HG03159 (cell line): ENCODE results near the gene CRYGS.
"Not testable (repeated sequence)": the region's sequence is repeated elsewhere in the genome, so short reads cannot be mapped to it uniquely, and the experiment has no call there.

ENCODE experiments used
- ATAC-seq: cut with Tn5 transposase; IDR thresholded peaks from one replicate; pipeline ENCODE4 v1.9.1; 2021; ENCODE audit warnings: mild to moderate bottlenecking, moderate library complexity; ENCODE audit not compliant: unreplicated experiment

The CRYGS gene

GRCh38 chr3:186544281-186544680, at the start of gene CRYGS:
Gene CRYGS, minus strand, starts transcription at chr3:186544380. Its CDS starts 54 bp downstream, at chr3:186544326.
- no peak for ATAC-seq

DNA sequence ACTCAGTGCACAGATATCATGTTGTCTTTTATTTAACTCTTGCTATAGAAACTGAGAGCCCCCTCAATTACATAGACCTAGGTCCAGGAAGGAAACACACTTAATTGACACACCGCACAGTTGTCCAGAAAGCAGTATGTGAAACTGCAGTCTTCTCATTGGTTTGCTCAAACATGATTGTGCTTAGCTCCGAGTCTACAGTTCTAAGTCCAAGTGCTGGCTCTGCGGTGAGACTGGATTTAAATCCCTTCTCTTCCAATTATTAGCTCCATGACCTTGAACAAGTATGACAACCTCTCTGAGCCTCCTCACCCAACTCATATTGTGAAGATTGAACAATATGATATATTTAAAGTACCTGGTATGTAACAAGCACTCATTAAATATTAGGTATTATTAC, 49.7 kb upstream of the CRYGS start:
- ATAC-seq = no peak

GRCh38 chr3:186592682-186593081, 48.5 kb upstream of the CRYGS start:
- no peak for ATAC-seq

DNA sequence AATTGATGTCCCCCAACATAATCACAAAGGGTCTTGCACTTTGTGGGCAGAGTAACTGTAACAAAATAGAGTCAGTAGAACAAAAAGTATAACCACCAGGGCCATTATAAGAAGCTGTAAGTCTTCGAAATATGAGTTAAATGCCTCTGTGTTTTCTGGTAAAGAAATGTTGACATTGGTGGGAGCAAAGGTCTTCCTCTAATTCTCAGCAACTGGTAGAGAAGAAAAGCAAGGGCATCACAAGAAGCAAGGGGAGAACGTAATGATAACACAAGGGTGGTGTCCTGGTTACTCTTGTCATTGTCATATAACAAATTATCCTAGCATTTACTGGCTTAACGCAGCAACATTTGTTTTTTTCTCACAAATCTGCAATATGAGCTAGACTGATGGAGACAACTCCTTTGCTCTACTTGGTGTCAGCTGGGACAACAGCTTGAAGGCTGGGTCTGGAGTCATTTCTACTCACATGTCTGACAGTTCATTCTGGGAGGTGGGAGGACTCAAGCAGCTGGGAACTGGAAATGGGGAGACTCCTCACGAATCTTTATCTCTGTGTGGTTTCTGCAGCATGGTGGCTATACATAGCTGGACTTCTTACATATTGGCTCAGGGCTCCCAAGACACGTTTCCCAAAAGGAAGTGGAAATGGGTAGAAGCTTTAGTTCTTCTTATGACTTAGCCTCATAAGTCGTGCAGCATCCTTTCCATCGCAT, 46.6 kb upstream of the CRYGS start:
- no peak for ATAC-seq

GRCh38 chr3:186589856-186590579, 45.8 kb upstream of the CRYGS start:
- no peak for ATAC-seq

- no peak for ATAC-seq
Observed at GRCh38 chr3:186589121-186589520, 44.9 kb upstream of the CRYGS start.

GRCh38 chr3:186588632-186589031, 44.5 kb upstream of the CRYGS start:
- no peak for ATAC-seq

- no peak for ATAC-seq
Observed at GRCh38 chr3:186587183-186587582, 43.0 kb upstream of the CRYGS start.

DNA sequence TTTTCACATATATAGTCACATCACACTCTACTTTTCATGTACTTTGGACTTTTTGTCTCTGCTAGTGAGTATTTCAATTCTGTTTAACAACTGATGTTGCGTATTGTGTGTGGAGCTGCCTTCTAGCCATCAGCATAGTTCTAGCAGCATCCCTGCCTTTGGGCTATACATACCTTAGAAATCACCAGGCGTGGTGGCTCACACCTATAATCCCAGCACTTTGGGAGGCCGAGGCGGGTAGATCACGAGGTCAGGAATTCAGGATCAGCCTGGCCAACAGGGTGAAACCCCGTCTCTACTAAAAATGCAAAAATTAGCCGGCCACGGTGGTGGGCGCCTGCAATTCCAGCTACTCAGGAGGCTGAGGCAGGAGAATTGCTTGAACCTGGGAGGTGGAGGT, 42.1 kb upstream of the CRYGS start:
- not testable (repeated sequence) for ATAC-seq

DNA sequence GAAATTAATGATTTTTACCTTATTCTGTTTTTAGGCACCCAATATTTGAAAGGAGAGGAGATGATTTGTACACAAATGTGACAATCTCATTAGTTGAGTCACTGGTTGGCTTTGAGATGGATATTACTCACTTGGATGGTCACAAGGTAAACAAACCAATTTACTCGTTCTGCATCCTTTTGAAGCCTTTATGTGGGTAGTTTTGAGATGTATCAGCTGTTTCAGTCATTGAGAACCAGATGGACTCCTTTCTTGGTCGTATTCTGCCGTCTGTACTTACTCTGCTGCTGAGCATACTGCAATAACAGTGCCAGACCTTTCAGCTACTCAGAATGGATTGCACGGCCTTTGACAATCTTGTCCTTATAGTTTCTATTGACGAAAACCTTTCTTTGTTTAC, 39.7 kb upstream of the CRYGS start:
- no peak for ATAC-seq

DNA sequence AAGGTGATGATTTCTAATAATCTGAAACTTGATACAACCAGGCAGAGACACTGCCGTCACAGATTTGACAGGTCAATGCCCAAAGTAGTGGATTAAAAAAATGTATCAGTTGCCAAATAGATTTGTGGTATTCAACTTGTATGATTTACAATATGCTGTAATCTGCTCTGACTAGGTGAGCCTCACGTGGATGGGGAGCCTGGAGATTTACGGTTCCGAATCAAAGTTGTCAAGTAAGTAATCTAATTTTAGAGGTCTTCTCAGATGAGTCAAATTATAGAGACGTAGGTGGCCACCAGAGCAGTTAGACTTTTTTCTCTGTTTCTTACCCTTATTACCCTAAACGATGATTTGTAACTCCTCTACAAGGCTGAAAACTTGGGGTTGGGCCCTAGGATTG, 38.4 kb upstream of the CRYGS start:
- no peak for ATAC-seq

DNA sequence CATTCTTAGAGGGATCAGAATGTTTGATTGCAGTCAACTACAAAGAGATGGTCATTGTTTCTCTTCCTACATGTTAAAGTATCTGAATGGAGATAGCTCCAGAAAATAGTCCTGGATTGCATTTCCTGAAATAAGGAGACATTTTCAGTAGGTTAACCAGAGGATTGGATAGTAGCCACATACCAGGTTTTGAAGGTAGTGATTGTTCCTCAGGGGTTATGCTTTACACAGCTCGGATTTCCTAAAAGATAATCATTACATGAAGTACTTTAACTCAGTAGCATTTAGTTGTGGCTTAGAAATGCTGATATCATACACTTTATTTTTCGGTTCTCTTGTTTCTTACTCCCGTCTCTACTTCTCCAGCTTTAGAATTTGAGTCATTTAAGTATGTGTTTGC, 36.6 kb upstream of the CRYGS start:
- no peak for ATAC-seq

DNA sequence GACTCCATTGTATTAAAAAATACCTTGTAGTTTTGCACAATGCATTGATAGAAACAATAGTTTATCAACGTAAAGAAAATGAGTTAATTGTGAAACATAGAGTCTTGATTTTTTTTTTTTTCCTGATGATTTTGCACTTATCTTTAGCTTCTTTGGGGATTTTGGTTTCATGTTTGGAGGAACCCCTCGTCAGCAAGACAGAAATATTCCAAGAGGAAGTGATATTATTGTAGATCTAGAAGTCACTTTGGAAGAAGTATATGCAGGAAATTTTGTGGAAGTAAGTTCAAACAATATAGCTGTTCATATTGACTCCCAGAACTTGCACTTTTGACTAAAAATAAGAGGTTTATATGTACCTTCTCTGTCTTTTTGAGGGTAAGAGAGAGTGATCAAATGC, 33.3 kb upstream of the CRYGS start:
- no peak for ATAC-seq

DNA sequence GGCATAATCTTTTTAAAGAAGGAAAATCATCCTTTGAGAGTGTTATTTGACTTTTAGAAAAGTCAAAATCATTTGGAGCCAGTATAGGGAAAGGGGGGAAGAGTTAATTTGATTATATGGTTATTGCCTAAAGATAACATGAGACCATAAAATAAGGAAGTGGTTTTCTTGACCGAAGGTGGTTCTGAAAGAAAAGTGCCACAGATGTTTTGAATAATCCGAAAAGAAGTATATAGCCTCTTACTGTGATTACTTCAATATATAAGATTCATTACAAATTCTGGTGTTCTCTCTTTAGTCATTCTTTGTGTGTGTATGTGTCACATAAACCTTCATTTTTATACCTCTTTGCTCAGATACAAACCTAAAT, 27.4 kb upstream of the CRYGS start:
- no peak for ATAC-seq

- no peak for ATAC-seq
Observed at GRCh38 chr3:186570941-186571643, 26.9 kb upstream of the CRYGS start.

GRCh38 chr3:186570096-186570940, 26.1 kb upstream of the CRYGS start, which contains the start of gene DNAJB11:
Gene DNAJB11, plus strand, starts transcription at chr3:186570720. Its CDS starts 178 bp downstream, at chr3:186570898.
- peak; percentile 88 for ATAC-seq

DNA sequence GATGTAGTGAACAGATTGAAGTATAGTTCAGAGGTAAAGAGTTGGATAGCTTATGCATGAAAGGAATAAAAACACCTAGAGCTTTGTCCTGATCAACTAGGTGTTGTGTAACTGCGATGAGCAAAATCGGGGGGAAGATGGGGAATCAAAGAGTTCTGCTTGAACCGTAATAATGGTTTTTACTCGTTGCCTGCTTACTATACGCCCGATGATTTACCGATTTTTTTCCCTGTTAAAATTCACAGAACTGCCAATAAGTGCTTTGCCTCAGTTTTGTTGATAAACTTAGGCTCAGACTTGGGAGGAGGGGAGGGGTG, 25.6 kb upstream of the CRYGS start:
- ATAC-seq = no peak

GRCh38 chr3:186569361-186569760, 25.2 kb upstream of the CRYGS start:
- not testable (repeated sequence) for ATAC-seq

DNA sequence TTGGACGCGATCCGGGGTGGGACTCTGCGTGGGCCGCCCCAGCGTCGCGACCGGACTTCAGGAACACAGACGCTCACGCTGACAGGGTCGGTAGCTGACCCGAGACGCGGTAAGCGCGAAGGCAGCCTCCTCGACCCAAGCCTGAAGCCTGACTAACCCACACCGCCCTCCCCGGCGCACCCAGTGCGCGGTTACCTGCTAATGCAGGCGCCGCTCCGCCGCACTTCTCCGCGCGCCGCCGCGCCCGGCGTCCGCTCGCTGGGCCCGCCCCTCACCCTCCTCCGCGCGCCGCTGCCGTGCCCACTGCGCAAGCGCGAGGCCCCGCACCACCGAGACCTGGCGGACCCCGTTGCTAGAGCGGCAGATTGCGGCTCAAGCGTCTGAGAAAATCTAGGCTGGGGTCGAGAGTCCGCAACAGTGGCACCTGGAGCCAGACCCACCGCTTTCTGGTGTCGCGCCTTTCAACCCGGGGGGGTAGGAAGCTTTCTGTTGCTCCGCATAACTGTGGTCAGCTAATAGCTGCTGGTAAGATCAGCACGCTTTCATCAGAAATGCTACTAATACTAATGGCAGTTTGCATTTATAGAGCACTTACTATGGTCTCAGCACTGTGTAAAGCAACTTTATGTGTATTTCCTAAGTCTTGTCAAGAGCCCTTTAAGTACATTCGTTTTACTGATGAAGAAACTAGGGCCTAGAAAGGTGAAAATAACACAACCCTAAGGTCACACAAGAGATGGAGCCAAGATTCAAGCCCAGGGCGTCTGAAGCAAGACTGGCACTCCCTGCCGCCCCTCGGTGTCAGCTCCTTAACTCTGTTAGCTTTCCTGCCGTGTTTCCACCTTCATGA, 23.1 kb upstream of the CRYGS start, which contains the start of gene TBCCD1:
TSS of gene TBCCD1 (minus strand) at position 268 of the 850 bp plus-strand sequence. CDS start 3,010 bp downstream, outside the sequence.
- ATAC-seq = peak; percentile 40

GRCh38 chr3:186566772-186567071, 22.5 kb upstream of the CRYGS start:
- no peak for ATAC-seq
